ENCODE measurements around the gene TTLL11. TPM values are rescaled to one million over a fixed set of nuclear protein-coding genes. Genes with fewer than 3 reads are reported as not detected.

The TTLL11 gene
- polyA plus RNA-seq, 1 of the 3 experiments (the other 2 are of a cell fraction), result 6.8 TPM

DNA sequence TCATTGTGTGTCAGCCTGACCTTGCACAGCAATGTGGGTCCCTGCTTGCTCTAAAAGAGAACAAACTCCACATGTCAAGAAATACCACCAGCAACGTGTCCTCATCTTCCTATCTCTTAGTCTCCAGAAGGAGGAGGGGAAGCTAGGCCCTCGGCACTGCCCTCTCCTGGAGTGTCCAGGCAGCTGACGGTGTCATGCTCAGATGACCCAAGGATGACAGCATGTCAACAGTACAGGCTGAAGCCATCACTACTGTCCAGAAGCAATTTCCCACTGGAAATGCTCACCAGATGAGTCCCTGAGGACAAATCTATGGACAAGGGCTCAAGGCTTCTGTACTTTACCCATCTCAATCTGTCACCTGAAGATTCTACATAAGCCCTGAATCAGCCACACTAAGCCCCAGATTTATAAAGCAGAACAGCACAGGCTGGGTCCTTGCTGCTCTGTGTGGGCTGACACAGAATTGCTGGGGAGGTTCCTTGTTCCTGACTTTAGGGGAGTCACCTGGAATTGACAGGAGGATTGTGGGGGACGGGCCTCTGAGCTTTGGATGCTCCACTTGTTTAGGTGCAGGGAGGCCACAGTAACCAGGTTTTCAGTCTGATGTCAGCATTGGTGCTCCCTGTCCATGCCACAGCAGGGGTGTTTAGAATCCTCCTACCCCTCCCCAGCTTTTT is 231.5 kb downstream of the TTLL11 start:
- POLR2A ChIA-PET, result no interaction called here
- no peak overlapping the region for H3K4me2 ChIP-seq

More for the DNA sequence above, 231.5 kb downstream of the TTLL11 start:
- Histone ChIP-seq H3K4me3 (ENCODE audit: low read depth in 2 of 2, low read length in 1 of 2) (no peak overlapping the region), H3K9me2 (no peaks in the 10 kb centered on the region), H3K4me1 (ENCODE audit: control insufficient read depth in 1 of 2, insufficient read depth in 2 of 2, low read depth in 1 of 2, low read length in 1 of 2) (peaks cover 0 to 6% of the 10 kb centered on the region in 2 experiments; a peak in 1 of 4 replicates), H2AFZ (ENCODE audit: low read depth) (no peak overlapping the region), H3F3A (replicated peaks; ENCODE audit: insufficient read depth) (peaks cover 9% of the 10 kb centered on the region), H3K9me3 (no peaks in the 10 kb centered on the region), H3K79me2 (ENCODE audit: insufficient read depth) (0 out of 2 replicates have a peak, but pooled peaks cover 3% of the 10 kb centered on the region), H3K36me3 (replicated peaks in 1 of 2; ENCODE audit: control insufficient read depth in 1 of 2, insufficient read depth in 2 of 2, low read length in 1 of 2) (peaks cover 0 to 6% of the 10 kb centered on the region in 2 experiments), H3K9ac (no peak overlapping the region), H3K27me3 (ENCODE audit: insufficient read depth) (no peaks in the 10 kb centered on the region), H4K20me1 (ENCODE audit: insufficient read depth) (no peaks in the 10 kb centered on the region), H3K27ac (ENCODE audit: low read depth in 2 of 2, low read length in 1 of 2) (no peak overlapping the region)
- peak; percentile 61 for DNase-seq
- CTCF ChIA-PET, result interaction anchor here (0.9 to 1.7 kb wide), 10 partner anchors 8 to 226 kb away, joined by 3 to 6 read pairs (median 4); no protein-coding TSS in a partner anchor
- TF ChIP-seq POLR2AphosphoS5 (IDR thresholded peaks at IDR 0.05; ENCODE audit: low read depth, low read length), result no peak
- TF ChIP-seq, protein P1, sequence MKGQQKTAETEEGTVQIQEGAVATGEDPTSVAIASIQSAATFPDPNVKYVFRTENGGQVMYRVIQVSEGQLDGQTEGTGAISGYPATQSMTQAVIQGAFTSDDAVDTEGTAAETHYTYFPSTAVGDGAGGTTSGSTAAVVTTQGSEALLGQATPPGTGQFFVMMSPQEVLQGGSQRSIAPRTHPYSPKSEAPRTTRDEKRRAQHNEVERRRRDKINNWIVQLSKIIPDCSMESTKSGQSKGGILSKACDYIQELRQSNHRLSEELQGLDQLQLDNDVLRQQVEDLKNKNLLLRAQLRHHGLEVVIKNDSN (IDR thresholded peaks at IDR 0.05; ENCODE audit: borderline replicate concordance, low read depth), result no peak
- peak; percentile 56 for TF ChIP-seq SMC3 (IDR thresholded peaks at IDR 0.05; ENCODE audit: low read depth, low read length)
- no peak for TF ChIP-seq RXRA (IDR thresholded peaks at IDR 0.05; ENCODE audit: borderline replicate concordance, low read depth)
- TF ChIP-seq, protein P2, sequence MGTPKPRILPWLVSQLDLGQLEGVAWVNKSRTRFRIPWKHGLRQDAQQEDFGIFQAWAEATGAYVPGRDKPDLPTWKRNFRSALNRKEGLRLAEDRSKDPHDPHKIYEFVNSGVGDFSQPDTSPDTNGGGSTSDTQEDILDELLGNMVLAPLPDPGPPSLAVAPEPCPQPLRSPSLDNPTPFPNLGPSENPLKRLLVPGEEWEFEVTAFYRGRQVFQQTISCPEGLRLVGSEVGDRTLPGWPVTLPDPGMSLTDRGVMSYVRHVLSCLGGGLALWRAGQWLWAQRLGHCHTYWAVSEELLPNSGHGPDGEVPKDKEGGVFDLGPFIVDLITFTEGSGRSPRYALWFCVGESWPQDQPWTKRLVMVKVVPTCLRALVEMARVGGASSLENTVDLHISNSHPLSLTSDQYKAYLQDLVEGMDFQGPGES (IDR thresholded peaks at IDR 0.05; ENCODE audit: low read depth, low read length), result no peak
- no peak for TF ChIP-seq NFIC (IDR thresholded peaks at IDR 0.05; ENCODE audit: borderline replicate concordance)
- TF ChIP-seq GABPA (IDR thresholded peaks at IDR 0.05; ENCODE audit: low read depth), result no peak
- TF ChIP-seq JUND (IDR thresholded peaks at IDR 0.05), result no peak
- TF ChIP-seq, protein P3, sequence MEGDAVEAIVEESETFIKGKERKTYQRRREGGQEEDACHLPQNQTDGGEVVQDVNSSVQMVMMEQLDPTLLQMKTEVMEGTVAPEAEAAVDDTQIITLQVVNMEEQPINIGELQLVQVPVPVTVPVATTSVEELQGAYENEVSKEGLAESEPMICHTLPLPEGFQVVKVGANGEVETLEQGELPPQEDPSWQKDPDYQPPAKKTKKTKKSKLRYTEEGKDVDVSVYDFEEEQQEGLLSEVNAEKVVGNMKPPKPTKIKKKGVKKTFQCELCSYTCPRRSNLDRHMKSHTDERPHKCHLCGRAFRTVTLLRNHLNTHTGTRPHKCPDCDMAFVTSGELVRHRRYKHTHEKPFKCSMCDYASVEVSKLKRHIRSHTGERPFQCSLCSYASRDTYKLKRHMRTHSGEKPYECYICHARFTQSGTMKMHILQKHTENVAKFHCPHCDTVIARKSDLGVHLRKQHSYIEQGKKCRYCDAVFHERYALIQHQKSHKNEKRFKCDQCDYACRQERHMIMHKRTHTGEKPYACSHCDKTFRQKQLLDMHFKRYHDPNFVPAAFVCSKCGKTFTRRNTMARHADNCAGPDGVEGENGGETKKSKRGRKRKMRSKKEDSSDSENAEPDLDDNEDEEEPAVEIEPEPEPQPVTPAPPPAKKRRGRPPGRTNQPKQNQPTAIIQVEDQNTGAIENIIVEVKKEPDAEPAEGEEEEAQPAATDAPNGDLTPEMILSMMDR (IDR thresholded peaks at IDR 0.05), result peak; percentile 55
- no peak for TF ChIP-seq TAF1 (IDR thresholded peaks at IDR 0.05; ENCODE audit: borderline replicate concordance, low read depth, low read length)
- TF ChIP-seq FOSL2 (IDR thresholded peaks at IDR 0.05; ENCODE audit: borderline replicate concordance, low read depth), result no peak
- no peak for TF ChIP-seq RFX5 (IDR thresholded peaks at IDR 0.05; ENCODE audit: low read length)
- TF ChIP-seq FOXJ3 (CRISPR knock-in tag; IDR thresholded peaks at IDR 0.05), result no peak
- TF ChIP-seq, protein P4, sequence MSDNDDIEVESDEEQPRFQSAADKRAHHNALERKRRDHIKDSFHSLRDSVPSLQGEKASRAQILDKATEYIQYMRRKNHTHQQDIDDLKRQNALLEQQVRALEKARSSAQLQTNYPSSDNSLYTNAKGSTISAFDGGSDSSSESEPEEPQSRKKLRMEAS (IDR thresholded peaks at IDR 0.05; ENCODE audit: low read depth), result no peak
- TF ChIP-seq EZH2phosphoT487 (IDR thresholded peaks at IDR 0.05; ENCODE audit: borderline replicate concordance, low read depth), result no peak
- TF ChIP-seq ELF1 (IDR thresholded peaks at IDR 0.05), result no peak
- TF ChIP-seq, protein P5, sequence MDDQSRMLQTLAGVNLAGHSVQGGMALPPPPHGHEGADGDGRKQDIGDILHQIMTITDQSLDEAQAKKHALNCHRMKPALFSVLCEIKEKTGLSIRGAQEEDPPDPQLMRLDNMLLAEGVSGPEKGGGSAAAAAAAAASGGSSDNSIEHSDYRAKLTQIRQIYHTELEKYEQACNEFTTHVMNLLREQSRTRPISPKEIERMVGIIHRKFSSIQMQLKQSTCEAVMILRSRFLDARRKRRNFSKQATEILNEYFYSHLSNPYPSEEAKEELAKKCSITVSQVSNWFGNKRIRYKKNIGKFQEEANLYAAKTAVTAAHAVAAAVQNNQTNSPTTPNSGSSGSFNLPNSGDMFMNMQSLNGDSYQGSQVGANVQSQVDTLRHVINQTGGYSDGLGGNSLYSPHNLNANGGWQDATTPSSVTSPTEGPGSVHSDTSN (IDR thresholded peaks at IDR 0.05), result no peak
- no peak for TF ChIP-seq EP300 (IDR thresholded peaks at IDR 0.05; ENCODE audit: borderline replicate concordance in 1 of 2, low read depth in 1 of 2, low read length in 1 of 2)
- TF ChIP-seq MXI1 (IDR thresholded peaks at IDR 0.05; ENCODE audit: low read depth, low read length), result no peak
- TF ChIP-seq, protein P6, sequence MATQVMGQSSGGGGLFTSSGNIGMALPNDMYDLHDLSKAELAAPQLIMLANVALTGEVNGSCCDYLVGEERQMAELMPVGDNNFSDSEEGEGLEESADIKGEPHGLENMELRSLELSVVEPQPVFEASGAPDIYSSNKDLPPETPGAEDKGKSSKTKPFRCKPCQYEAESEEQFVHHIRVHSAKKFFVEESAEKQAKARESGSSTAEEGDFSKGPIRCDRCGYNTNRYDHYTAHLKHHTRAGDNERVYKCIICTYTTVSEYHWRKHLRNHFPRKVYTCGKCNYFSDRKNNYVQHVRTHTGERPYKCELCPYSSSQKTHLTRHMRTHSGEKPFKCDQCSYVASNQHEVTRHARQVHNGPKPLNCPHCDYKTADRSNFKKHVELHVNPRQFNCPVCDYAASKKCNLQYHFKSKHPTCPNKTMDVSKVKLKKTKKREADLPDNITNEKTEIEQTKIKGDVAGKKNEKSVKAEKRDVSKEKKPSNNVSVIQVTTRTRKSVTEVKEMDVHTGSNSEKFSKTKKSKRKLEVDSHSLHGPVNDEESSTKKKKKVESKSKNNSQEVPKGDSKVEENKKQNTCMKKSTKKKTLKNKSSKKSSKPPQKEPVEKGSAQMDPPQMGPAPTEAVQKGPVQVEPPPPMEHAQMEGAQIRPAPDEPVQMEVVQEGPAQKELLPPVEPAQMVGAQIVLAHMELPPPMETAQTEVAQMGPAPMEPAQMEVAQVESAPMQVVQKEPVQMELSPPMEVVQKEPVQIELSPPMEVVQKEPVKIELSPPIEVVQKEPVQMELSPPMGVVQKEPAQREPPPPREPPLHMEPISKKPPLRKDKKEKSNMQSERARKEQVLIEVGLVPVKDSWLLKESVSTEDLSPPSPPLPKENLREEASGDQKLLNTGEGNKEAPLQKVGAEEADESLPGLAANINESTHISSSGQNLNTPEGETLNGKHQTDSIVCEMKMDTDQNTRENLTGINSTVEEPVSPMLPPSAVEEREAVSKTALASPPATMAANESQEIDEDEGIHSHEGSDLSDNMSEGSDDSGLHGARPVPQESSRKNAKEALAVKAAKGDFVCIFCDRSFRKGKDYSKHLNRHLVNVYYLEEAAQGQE (IDR thresholded peaks at IDR 0.05; ENCODE audit: low read depth, low read length), result no peak
- peak; percentile 54 for TF ChIP-seq RAD21 (IDR thresholded peaks at IDR 0.05; ENCODE audit: low read length)
- 71% methylated on average over 4 of the region's 4 CpGs for WGBS (ENCODE audit: low lambda C conversion rate)

Data from SK-N-SH (cell line).